NCI-H226 (cell line): Measurements from ENCODE around the gene TRMT61B.
A peak's percentile ranks its signal among the peaks of the same experiment; 100 is the strongest.

Source experiments
- DNase-seq: peaks from one replicate; pipeline ENCODE4 v3.0.0-alpha.2; 2015

The TRMT61B gene

DNA sequence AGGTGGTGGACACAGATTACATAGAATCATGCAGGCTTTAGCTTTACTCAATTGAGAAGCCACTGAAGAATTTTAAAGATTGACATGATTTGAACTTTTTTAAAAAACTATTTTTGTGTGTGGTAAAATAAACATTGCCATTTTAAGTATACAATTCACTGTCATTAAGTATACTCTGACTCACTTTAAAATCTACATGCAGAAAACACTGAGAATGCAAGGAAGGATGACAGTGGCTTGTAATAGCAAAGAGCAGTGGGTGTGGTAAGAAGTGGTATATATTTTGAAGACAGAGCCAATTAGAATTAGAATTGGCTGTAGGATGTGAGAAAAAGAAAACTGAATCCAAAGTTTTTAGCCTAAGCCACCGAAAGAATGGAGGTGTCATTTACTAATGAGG is 14.9 kb downstream of the TRMT61B start:
- no peak for DNase-seq

DNA sequence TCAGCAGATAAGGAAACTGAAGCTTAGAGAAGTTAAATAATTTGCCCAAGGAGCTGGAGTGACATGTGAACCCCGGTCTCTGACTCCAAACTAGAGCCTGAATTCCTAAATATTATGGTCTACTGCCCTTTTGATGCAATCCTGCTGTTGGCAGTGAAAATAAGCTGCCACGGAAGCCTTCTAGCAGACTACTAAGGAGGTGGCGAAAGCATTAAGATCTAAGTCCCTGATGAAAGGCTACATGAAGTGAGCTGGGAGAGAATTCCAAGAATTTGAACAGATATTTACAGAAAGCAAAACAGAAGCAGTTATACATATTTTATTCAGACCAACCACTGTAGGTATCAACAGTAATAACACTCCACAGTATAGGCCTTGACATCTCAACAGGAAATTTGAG is 28.1 kb downstream of the TRMT61B start:
- DNase-seq: no peak

DNA sequence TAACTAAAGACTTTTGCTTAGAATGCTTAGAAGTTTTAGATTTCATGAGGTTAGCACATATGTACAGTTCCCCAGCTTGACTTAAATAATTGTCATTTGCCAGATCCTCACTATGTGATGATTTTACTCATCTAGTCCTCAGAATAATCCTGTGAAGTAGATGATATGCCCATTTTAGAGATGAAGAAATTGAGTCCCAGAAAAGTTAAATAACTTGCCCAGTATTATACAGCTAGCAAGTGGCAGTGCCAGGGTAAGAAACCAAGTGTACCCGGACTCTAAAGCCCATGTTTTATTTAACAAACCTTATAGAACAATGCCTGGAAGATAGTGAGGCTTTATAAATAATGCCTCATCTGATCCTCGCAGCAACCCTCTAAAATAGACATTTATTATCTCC is 31.1 kb downstream of the TRMT61B start:
- no peak for DNase-seq

DNA sequence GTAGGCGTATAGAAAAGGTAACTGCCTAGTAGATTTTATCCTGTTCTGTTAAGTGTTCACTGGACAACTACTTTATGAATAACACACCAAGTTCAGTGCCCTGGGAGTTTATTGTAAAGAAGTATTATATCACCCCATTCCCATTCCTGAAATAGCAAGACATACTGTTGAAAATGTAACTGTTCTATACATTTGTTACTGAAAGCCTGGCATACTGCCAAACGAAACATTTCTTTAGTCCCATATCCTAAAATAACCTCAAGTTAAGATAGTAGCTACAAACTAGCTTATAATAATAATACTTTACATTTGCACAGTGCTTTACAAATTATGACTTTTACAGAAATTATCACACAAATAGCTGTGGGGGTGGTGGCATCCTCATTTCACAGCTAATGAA is 34.3 kb downstream of the TRMT61B start:
- DNase-seq: no peak

DNA sequence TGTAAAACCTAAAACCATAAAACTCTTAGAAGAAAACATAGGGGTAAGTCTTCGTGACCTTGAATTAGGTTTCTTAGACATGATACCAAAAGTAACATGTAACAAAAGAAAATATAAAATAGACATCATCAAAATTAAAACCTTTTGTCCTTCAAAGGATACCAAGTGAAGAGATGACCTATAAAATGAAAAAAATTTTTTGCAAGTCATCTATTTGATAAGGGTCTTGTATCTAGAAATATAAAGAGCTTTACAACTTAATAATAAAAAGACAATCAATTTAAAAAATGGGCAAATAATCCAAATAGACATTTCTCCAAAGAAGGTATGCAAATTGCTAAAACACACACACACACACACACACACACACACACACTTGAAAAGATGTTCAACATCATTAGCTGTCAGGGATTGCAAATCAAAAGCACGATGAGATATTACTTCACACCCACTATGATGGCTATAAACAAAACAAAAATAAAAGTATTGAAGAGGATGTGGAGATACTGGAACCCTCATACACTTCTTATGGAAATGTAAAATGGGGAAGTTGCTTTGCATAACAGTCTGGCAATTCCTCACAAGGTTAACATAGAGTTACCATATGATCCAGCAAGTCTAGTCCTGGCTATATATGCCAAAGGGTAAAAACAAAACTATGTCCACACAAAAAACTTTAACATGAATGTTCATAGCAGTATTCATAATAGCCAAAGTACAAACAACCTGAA is 36.2 kb downstream of the TRMT61B start:
- DNase-seq: no peak

DNA sequence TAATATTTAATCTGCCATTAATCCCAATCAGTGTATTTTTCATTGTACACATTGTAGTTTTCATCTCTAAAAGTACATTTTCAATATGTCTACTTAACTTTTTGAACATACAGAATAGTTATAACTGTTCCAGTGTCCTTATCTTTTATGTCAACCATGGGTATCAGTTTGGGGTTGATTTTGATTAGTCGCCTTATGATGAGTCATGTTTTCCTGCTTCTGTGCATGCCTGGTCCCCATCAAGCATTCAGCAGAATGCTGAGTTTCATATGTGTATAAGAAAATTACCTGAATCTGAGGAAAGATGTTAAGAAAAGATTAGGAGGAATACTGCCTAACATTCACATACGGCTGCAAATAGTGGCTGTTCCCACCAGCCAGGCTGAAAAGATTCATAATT is 41.7 kb downstream of the TRMT61B start:
- DNase-seq: no peak

DNA sequence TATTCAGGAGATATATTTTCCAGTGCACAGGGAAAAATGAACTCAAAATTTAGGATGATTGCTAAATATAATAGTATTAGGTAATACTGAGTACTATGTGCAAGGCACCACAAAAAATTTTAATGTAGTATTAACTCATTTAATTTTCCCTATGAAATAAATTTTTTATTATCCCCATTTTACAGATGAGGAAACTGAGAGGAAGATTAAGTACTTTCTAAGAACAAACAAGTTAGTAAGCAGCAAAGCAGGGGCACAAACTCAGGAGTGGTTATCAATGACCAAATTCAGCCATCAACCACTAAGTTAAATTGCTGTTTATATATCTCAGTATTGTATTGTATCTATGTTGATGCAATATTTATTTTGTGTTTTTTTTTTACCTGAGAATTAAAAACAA is 45.2 kb downstream of the TRMT61B start:
- DNase-seq: no peak

DNA sequence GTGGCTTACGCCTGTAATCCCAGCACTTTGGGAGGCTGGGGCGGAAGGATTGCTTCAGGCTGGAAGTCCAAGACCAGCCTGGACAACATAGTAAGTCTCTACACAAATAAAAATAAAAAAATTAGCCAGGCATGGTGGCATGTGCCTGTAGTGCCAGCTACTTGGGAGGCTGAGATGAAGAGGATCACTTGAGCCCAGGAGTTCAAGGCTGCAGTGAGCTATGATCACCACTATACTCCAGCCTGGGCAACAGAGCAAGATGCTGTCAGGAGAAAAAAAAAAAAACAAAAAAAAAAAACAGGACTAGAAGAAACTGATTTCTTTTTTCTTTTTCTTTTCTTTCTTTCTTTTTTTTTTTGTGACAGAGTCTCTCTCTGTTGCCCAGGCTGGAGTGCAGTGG is 45.9 kb downstream of the TRMT61B start:
- DNase-seq: no peak

DNA sequence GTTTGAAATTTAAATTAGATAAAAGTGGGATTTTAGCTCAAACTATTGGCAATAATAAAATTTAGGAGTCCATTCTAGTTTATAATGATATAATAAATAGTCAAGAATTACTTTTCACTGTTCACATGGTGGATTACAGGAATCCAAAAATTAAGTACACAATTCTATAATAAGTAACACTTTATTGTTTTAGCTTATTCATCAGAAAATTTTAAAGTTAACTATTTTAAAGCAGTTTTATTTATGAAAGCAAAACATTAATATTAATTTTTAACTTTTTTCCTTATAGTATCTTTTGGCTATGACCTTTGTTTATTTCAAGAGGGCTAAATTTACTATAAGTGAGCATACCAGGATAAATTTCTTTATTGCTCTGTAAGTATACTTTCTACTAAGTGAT is 48.1 kb downstream of the TRMT61B start:
- DNase-seq: no peak

DNA sequence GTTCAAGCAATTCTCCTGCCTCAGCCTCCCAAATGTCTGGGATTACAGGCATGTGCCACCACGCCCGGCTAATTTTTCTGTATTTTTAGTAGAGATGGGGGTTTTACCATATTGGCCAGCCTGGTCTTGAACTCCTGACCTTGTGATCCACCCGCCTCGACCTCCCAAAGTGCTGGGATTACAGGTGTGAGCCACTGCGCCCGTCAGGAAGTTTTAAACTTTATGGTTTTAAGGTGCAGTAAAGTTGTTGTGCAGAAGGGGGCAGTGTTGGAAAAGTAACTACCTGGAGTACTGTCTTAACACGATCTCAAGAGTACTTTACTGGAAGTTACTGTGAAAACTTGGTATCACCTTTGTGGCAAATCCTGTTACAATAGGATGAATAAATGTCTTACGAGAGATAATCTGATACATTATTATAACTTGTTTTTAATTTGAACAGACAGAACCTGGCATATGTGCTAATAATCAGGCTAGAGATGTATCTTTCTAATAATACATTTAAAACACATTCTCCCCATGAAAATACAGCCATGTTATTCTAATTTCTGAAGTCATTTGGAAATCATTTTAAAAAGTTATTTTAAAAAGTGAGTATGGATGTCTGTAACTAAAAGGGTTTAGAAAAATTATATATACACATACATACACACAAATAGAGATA is 48.7 kb downstream of the TRMT61B start:
- peak; percentile 39 for DNase-seq

DNA sequence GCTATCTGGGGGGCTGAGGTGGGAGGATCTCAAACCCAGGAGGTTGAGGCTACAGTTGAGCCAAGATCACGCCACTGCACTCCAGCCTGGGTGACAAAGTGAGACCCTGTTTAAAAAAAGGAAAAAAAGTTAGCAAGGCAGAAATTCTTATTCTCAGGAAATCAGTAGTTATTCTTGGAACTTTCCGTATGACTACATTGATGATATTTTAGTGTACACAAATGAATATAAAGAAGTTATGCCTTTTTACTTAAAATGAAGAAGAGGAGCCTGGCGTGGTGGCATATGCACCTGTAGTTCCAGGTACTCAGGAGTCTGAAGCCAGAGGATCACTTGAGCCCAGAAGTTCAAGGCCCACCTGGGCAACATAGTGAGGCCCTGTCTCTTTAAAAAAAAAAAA is 52.1 kb downstream of the TRMT61B start:
- DNase-seq: no peak

DNA sequence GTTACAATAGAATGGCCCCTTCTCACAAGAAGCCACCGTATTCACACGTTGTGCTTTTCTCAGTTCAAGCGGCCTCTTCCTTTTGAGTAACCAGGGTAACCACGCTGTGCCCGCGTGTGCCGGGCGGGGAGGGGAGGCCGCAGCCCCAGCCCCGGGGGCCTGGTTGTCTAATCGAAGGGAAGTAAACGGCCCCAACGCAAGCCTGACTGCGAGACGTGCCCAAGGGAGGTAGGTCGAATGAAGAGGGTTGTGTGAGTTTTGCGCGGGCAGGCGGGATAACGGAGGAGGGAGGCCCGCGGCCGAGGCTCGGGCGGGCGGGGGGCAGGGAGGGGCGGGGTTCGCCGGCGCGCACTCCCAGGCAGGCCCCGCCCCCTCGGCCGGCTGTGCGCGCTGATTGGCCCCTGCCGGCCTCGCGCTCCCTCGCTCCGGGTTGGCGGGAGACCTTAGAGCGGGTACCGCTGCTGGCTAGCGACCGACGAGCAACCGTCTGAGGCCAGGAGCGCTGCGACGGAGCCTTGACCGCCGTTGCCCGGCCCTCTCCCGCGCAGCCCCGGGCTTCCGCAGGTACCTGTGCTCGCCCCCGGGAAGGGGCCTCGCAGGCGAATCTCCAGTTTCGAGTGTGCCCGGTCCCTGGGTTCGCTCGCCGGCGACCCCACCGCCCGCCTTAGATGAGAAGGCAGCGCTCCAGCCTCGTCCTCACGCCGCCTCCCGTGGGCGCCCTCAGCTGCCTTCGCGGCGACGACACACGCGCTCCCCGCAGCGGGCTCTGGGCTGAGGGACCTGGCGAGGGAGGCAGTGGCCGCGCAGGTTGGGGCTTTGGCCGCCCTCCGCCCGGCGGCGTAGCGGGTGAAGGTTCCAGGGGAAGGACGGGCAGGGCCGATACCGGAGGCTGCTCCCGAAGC is 59.5 kb downstream of the TRMT61B start, which contains the start of gene SPDYA:
SPDYA (plus strand) TSS at position 451 of the 902 bp plus-strand sequence. CDS start 5,181 bp downstream, outside the sequence.
- DNase-seq: peak; percentile 52

DNA sequence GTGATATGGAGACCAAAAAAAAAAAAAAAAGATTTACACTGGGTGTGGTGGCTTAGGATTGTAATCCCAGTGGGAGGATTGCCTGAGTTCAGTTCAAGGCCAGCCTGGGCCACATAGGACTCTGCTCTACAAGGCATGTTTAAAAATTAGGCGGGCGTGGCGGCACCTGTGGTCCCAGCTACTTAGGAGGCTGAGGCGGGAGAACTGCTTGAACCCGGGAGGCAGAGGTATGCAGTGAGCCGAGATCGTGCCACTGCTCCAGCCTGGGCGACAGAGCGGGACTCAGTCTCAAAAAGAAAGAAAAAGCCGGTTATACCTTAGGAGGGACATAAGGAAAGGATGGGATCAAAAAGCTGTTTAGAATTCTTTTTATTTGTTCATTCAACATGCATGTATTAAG is 60.2 kb downstream of the TRMT61B start:
- DNase-seq: no peak

DNA sequence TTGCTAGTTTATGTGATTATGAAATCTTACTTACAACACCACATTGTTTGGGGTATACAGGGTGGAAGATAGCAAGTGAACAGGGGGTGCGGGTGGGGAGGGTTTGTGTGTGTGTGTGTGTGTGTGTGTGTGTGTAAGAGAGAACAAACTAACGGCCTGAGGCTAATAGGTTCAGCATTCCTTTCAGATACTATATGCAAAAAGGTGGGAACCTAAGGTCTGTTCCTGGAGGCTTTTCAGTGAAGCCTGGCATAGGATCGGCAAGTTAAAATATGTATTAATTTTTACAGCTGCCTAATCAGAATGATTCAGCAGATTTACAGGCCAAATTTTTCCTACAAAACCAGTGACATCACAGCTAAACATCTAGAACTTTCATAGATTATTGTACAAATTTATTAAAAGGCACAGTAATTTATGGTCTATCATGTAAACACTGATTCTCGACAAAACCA is 67.1 kb downstream of the TRMT61B start:
- DNase-seq: peak; percentile 49

DNA sequence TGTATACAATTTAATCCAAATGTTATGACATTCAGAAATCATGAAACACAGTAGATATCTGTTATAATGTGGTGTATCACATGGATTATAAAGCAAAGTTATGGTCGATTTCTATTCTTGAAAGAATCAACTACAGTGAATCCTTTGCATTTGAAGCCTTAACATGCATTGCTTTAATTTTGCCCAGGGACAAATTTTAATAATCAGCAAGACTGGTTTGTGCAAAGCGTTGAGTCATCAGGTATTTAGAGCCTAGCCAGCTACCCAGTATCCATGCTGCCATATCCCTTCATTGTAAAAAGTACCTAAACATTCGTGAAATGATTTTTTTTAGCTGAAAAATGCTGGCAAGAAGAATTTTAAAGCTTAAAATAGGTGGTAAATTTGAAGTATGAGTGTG is 68.4 kb downstream of the TRMT61B start:
- peak; percentile 40 for DNase-seq
